ENCODE results near the gene ATG7. TPM values are rescaled to one million over a fixed set of nuclear protein-coding genes. Genes with fewer than 3 reads are reported as not detected.

Gene ATG7
- total RNA-seq, 4 donors from 2014 or later: 54.8 to 126 (median 100) TPM

GRCh38 chr3:11555211-11555782, 283.1 kb downstream of the ATG7 start:
- Histone ChIP-seq H3K36me3 (no peaks in the 10 kb centered on the region), H3K27ac (peak overlapping the region; percentile 53 to 88), H3K4me3 (no peak overlapping the region), H3K4me1 (peaks cover 12 to 31% of the 10 kb centered on the region in 2 donors), H3K9me3 (no peaks in the 10 kb centered on the region), H3K27me3 (no peaks in the 10 kb centered on the region)
- no peak for TF ChIP-seq CTCF (IDR thresholded peaks at IDR 0.05)
- TF ChIP-seq POLR2A (IDR thresholded peaks at IDR 0.05): no peak
- intact Hi-C loops (cut with DNase I; ENCODE audit: low total_unique reads): no loop called here
- no peak for DNase-seq

- Histone ChIP-seq H3K4me1 (peaks cover 12 to 37% of the 10 kb centered on the region in 2 donors), H3K27me3 (no peaks in the 10 kb centered on the region), H3K9me3 (no peaks in the 10 kb centered on the region), H3K4me3 (no peak overlapping the region), H3K36me3 (no peaks in the 10 kb centered on the region), H3K27ac (peak overlapping the region; percentile 53 to 88)
- no peak for TF ChIP-seq CTCF (IDR thresholded peaks at IDR 0.05)
- no peak for TF ChIP-seq POLR2A (IDR thresholded peaks at IDR 0.05)
- no peak for DNase-seq
- intact Hi-C loops (cut with DNase I; ENCODE audit: low total_unique reads): no loop called here
Measured at GRCh38 chr3:11555881-11556633, 283.9 kb downstream of the ATG7 start.

- TF ChIP-seq CTCF (IDR thresholded peaks at IDR 0.05) (no peak), POLR2A (IDR thresholded peaks at IDR 0.05) (no peak)
- Histone ChIP-seq H3K36me3 (no peaks in the 10 kb centered on the region), H3K4me3 (no peak overlapping the region), H3K9me3 (no peaks in the 10 kb centered on the region), H3K4me1 (peaks cover 12 to 37% of the 10 kb centered on the region in 2 donors), H3K27me3 (no peaks in the 10 kb centered on the region), H3K27ac (peak overlapping the region; percentile 79 to 88)
- DNase-seq: peak; percentile 82 to 90
- intact Hi-C loops (cut with DNase I; ENCODE audit: low total_unique reads): no loop called here
Measured at GRCh38 chr3:11556851-11557644, 284.9 kb downstream of the ATG7 start.

GRCh38 chr3:11558002-11558401, 285.8 kb downstream of the ATG7 start:
- Histone ChIP-seq H3K4me1 (peaks cover 12 to 37% of the 10 kb centered on the region in 2 donors), H3K9me3 (no peaks in the 10 kb centered on the region), H3K27ac (peak overlapping the region; percentile 79 to 88), H3K27me3 (no peaks in the 10 kb centered on the region), H3K36me3 (no peaks in the 10 kb centered on the region), H3K4me3 (no peak overlapping the region)
- no peak for TF ChIP-seq CTCF (IDR thresholded peaks at IDR 0.05)
- no peak for TF ChIP-seq POLR2A (IDR thresholded peaks at IDR 0.05)
- DNase-seq: peak in 1 of 2 donors; percentile 61
- intact Hi-C loops (cut with DNase I; ENCODE audit: low total_unique reads): no loop called here

All from uterus (tissue), 4 donors.